GM20431 (cell line): ENCODE data around the gene PCGF3.
"Not testable (repeated sequence)": the region's sequence is repeated elsewhere in the genome, so short reads cannot be mapped to it uniquely, and the experiment has no call there.

Source experiments
- in situ Hi-C: fragments of 300-500 bp; cut with MseI, MboI; formaldehyde crosslinking; loops from one replicate; pipeline ENCODE4 v1.15.0; 2020; ENCODE audit warnings: low sequenced_read_pairs; ENCODE audit not compliant: unreplicated experiment

The PCGF3 gene

DNA sequence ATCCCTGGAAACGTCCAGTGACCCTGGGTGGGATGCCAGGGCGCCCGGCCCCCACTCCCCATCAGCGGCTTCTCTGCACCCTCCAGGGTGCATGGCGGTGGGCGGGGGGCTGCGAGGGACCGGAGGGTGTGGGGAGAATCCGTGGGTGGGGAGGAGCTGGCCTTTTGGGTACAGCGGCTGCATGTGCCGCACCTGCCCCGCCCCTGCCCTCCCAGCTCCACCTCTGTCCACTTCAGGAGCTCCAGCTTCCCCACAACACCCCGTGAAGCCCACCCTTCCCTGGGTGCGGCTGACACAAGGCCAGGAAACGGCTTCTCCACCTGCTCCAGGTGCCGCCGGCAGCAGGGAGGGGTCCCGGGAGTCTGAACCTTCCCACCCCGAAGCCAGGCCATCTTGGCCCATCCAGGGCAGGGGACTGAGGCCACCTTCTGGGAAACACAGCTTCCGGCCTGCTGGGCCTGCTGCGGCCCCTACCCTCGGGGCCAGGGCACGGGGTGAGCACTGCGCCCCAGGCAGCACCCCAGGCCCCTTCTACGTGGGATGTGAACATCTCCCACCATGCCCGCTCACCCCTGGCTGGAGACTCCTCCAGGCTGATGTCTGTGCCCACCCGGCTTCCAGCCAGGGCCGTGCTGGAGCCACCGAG, 85.7 kb downstream of the PCGF3 start:
- in situ Hi-C loops, result no loop called here

DNA sequence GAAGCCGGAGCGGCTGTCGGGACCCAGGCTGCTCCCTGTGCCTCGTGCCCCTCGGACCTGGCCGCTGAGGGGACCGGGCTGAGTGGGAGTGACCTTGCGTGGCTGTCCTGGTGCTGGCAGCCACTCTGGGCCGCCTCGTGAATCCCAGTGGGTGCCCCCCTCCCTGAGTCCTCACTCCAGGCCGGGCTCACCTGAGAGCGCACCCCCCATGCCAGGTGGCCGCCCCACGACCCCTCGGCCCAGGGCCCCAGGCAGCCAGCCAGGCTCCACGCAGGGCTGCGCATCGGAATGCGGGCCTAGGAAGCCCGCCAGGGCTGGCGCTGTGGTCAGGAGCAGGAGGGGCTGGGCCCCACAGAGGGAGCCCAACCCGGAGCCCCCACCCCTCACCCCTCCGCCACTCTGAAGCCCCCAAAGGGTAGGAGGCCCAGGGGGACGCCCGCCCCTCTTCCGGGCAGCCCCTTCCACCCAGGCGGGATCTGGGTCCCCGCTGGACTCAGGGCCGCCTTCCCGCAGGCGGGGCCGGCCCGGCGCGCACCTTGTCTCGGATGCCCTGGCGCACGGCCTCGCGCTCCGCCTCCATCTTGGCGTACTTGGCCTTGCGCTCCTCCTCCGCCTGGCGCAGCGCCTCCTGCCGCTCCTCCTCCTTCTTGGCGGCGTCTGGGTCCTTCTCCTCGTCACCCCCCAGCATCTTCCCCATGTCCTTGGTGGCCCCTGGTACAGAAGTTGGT, 86.4 kb downstream of the PCGF3 start:
- in situ Hi-C loops, result no loop called here

DNA sequence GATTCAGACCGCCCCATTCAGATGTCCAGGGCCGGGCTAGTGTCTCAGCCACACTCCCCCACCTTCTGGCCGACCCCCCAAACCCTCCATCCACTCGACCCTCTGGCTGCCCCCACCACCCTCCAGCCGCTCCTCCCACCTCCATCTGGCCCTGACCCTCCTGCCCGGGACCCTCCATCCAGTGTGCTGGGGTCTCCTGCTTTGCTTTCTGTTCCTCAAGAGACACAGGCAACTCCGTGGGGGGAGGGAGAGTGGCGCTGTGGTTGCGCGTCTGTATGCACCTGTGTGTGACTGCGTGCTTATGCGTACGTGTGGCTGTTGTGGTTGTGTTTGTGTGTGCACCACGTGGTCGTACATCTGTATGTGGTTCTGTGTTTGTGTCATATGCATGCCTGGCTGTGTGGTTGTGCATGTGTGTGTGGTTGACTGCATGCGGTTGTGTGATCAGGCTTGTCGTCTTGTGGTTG, 87.0 kb downstream of the PCGF3 start:
- in situ Hi-C loops, result no loop called here

DNA sequence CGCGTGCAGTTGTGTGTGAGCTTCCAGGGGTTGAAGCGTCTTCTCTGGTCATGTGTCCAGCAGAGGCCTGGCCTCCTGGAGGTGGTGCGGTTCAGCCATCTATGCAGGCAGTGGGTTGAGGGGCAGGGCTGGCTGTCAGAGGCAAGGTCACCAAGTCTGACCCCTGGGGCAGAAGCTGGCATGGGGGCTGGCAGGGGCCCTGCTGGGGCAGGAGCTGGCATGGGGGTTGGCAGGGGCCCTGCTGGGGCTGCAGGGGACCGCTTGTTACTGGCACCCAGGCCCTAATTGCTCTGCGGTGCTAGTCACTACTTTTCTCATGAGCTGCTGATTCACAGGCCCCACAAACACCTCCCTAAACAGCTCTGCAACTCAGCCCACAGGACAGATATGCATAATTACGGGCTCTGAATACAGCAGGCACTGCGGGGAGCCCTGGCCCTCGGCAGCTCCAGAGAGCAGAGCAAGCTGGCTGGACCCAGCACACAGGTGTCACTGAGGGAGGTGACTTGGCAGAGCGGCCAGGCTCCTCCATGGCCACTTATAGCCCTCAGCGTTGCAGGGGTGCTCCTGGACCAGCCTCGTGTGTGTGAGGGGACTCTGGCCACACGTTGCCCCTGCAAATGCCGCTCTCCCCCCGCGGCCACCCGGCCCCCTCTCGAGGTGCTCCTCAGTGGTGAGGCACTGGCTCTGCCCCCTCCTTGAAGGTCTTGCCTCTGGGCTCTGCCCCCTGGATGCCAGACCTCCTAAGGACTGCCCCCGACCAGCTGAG, 87.6 kb downstream of the PCGF3 start:
- in situ Hi-C loops, result no loop called here

DNA sequence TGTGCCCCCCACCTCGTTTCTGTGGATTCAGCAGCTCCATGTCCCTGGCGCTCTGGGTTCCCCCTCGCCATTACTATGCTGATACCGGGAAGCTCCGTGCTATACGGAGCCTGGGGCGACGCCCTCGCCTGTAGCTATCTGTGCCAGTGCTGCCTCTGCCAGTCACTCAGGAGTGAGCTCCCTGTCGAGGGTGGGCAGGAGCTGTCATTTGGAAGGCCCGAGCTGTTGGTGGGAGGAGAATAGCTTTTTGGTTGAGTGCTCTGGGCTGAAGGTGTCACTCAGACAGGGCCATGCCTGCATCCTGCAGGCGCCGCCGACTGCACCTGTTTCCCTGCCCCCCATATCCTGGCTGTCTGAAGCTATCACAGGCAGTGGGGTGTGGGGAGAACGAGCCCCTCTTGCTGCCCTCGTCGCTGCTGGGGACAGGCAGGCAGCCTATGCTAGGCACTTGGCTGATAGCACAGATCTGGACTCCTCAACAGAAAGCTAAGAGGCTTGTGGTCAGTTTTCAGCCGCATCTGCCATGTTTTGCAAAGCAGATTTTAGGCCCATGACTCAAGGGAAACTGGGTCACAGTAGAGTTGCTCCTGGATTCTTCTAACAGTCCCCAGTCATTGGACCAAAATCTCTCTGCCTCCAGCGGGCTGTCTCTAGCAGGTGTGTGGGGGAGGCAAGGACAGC, 88.4 kb downstream of the PCGF3 start:
- in situ Hi-C loops, result no loop called here

DNA sequence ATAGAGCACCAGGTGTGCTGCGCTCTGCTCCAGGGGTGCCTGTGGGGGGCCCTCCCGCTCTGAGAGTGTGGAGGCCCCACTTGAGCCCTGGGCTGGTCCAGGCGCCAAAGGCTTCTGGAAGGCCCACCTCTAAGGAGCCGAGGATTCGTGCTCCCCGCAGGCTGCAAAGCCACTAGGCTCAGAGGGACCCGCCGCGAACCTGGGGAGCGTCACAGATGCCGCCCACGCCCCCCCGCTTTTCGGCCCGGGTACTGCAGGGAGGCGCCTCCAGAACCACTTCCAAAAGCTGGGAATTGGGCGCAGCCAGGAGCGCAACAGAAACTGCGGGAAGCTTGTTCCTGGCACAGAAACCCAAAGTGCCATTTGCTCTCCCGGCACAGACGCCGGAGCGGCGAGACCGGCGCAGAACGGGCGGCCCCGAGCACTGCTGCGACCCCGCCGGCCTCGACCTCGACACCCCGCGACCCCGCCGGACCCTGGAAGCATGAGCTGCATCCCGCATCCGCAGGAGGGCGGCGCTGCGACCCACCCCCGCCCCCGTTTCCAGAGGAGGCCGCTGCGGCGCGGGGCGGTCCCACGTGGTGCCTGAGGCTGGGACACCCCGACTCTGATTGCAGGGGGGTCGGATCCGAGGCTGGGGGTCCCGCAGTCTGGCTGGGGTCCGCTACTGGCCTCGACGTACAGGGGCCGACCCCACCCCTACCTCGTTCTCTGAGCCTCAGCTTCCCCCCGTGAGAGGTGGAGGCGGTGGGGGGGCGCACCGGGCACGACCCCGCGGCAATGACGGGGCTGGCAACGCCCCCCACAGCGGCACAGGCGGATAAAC, 89.5 kb downstream of the PCGF3 start:
- in situ Hi-C loops, result no loop called here

DNA sequence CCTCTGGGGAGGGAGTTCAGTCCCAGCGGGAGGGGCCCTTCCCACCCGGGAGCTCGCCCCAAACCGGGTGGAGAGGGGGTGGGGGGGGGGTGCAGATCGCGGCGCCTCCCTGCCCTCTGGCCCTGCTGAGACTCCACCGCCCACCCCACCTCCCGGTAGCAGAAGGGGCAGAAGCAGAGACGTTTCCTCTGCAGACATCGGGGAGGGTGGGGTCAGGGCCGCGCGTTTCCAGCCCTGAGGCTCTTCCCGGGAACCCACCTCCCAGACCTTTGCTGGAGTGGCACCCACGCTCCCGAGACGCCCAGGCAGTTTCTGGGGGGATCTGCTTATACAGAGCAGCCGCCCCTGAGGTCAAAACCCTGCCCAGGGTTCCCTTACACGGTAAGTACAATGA, 90.1 kb downstream of the PCGF3 start:
- in situ Hi-C loops, result no loop called here

DNA sequence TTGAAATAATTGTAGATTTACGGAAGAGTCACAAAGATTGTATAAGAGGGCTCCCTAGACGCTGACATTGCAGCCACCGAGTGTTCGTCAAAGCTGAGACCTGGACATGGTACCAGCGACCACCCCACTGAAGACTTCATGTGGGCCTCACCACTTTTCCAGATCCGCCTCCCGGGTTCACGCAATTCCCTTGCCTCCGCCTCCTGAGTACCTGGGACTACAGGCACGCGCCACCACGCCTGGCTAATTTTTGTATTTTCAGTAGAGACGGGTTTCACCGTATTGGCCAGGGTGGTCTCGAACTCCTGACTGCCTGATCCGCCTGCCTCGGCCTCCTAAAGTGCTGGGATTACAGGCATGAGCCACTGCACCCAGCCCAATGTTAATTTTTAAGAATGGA, 90.6 kb downstream of the PCGF3 start:
- in situ Hi-C loops, result no loop called here

DNA sequence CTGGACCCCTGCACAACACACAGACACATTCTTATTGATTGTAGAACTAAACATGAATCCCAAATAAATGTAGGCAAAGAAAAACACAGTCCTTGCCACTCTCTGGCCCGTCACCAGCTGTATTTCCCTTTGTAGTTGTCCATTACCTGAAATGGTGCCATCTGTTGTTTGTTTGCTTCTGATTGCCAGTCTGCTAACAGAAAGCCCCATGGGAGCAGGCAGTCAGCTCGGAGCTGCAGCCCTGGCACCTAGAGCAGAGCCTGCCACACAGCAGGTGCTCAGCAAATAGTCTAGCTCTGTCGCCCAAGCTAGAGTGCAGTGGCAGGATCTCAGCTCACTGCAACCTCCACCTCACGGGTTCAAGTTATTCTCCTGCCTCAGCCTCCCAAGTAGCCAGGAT, 91.4 kb downstream of the PCGF3 start:
- in situ Hi-C loops, result no loop called here

DNA sequence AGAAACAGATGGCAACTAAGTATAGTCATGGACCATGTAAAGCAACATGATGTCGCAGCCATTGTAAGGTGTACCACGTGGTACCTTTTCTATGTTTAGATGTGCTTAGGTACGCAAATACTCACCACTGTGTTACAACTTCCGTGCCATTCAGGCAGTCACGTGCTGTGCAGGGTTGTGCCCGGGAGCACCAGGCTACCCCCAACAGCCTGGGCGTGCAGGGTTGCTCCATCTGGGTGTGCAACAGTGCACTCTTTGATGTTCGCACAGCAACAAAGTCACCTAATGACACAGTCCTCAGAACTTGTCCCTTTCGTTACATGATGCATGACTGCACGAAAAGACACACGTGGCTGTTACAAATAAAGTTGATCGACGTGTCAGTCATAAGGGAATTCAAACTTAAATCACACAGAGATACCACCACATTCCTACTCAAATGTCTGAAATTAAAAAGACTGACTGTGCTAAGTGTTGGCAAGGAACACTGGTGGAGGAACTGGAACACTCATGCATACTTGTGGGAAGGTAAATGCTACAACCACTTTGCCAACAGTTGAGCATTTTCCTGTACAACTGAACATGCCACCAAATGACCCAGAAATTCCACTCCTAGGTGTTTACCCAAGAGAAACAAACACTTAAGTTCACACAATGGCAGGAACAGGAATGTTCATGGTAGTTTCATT, 95.9 kb downstream of the PCGF3 start:
- in situ Hi-C loops, result no loop called here

DNA sequence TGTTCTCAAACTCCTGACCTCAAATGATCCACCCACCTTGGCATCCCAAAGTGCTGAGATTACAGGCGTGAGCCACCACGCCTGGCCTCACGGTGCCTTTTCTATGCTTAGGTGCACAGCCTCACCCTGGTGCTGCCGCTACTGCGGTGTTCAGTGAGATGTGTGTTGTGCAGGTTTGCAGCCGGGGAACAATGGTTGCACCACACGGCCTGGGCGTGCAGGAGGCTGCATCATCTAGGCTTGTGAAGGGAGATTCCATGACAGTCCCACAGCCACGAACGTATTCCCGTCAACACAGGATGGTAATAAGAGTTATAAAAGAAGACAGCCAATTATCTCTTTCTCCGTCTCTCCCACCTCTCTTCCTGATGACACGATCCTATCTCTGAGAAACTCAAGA, 98.3 kb downstream of the PCGF3 start:
- in situ Hi-C loops, result no loop called here

DNA sequence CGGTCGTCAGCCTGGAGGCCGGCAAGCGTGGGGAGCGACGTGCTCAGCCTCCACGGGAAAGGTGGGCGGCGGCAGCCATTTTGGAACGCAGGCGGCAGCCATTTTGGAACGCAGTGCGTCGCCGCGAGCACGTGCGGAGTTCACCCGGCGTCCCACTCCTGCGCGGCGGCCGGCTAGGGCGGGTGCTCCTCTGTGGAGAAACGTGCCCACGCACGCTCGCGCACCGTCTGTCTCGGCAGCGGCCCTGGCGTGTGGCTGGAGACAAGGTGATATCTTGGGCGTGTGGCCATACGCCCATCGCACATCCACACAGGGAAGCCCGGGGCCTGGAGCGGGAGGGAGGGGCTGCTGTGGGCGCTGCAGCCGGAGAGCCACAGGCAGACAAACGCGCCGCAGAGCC, 99.2 kb downstream of the PCGF3 start:
- in situ Hi-C loops, result no loop called here

DNA sequence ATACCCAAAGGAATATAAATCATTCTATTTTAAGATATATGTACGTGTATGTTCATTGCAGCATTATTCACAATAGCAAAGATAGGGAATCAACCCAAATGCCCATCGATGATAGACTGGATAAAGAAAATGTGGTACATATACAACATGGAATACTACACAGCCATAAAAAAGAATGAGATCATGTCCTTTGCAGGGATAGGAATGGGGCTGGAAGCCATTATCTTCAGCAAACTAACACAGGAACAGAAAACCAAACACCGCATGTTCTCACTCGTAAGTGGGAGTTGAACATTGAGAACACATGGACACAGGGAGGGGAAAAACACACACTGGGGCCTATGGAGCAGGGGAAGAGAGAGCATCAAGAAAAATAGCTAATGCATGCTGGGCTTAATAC, 101.3 kb downstream of the PCGF3 start:
- in situ Hi-C loops, result not testable (repeated sequence)

DNA sequence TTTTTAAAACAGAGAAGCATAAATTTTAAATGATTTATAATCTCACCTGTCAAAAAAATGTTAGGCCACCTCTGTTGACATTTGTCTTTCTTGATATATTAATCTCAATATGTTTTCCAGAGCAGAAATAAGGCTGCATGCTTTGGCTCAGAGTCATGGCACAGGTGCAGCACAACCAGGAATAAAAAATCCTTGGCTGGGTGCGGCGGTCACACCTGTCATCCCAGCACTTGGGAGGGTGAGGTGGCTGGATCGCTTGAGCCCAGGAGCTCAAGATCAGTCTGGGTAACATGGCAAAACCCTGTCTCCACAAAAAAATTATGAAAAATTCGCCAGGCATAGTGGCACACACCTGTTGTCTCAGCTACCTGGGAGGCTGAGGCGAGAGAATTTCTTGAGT, 102.2 kb downstream of the PCGF3 start:
- in situ Hi-C loops, result no loop called here

DNA sequence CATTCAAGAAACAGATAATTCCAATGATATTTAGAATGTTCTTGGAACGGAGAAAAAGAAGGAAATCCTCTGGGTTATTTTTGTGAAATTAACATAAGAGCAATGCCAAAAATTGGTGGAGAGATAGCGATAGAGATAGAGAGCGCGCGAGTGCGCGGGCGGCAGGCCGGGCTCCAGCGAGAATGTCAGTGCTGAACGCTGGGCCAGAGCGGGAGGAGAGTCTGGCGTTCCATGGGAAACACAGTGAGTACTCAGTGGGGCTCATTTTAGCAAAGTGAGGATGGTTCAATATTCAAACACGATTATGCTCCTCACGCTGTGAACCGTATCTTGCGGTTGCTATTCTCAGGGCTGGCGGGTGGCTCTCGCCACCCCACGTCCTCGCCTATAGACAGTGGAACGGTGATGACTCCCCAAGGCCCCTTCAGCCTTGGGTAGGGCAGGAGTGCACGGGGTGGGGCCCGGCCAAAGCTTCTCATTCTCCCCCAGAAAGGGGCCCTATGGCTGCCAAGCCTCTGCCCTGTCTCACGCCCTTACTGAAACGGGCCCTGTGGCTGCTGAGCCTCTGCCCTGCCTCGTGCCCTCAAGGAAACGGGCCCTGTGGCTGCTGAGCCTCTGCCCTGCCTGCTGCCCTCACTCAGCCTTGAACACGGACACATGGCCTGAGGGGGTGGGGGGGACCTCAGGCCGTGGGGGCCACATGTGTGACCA, 103.4 kb downstream of the PCGF3 start:
- in situ Hi-C loops, result no loop called here

DNA sequence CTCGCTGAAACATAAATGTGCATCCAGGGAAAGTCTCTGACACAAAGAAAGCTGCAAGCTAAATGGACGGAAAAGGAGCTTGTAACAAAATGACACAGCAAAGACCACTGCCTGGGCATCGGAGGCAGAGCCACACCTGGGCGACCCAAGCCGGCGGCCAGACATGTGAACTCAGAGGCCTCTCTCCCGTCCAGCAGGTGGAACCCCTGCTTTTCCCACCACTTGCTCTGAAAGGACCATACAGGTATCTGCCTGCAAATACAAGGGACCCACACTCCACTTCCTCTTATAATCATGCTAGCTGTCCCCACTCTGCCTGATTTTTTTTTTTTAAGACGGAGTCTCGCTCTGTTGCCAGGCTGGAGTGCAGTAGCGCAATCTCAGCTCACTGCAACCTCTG, 108.3 kb downstream of the PCGF3 start:
- in situ Hi-C loops, result no loop called here

DNA sequence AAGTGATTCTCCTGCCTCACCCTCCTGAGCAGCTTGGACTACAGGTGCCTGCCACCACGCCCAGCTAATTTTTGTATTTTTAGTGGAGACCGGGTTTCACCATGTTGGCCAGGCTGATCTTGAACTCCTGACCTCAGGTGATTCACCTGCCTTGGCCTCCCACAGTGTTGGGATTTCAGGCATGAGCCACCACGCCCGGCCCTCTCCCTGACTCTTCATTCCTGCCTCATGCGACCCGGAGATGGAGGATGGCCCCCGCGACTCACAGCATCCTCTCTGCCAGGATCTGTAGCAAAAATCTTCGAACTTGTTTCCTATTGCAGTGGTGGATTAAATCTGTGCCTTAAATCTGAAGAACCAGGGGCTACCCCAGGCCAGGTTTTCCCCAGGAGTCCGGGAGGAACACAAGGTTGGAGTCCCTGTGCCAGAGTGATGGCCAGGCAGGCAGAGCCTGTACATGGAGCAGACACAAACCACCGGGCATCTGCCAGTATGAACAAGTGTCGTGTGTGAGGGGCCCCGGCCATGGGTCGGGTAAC, 108.7 kb downstream of the PCGF3 start:
- in situ Hi-C loops, result no loop called here

DNA sequence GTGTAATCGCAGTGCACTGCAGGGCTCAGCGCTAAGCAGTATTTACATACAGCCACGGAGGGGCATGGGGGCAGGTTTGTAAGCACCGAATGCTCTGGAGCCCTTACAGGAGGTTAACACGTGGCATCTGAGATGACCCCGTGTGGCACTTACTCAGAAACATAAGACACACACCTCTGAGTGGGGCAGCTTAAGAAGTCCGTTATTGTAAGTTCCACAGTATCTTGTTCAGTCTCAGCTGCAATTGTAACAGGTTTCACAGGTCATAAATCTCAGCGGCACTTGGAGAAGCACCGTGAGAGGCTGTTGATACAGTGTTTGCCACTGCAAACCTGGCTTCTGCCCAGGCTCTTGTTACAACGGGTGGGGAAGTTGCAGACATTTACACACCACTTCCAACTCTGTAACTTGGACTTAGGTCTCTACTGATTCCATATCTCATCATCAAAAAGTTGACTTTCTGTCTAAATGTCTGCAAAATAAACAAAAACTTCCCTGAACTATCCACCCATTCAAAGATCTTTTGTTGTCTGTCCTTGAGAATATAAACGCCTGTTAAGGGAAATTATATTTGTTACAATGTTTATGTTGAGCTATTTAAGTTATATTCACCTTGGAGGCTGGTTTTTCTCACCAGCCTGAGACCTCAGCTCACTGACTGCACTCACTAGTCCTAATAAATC, 110.0 kb downstream of the PCGF3 start:
- in situ Hi-C loops, result no loop called here
